SK-N-SH (cell line): ENCODE results near the gene CDC23. TPM values are rescaled to one million over a fixed set of nuclear protein-coding genes. Genes with fewer than 3 reads are reported as not detected.

Source experiments
- CTCF ChIA-PET: fragments of 300-600, 350-600 bp; formaldehyde crosslinking; extraction: SDS; loops from one replicate; lab custom pipeline; 2021; lab: Yijun Ruan, JAX
- POLR2A ChIA-PET: fragments of 350-600 bp; sonication (Branson Sonifier 250); formaldehyde crosslinking; extraction: SDS; loops from one replicate; lab custom pipeline; 2020; ENCODE audit warnings: antibody characterized with exemption, inconsistent platforms; lab: Yijun Ruan, JAX
- DNase-seq: peaks from one replicate; pipeline ENCODE4 v3.0.0; 2012
- H2AFZ ChIP-seq: fragments of 200-600 bp; sonication (generic); 2 replicates; pipeline ENCODE4 v1.8.1; 2016; ENCODE audit warnings: antibody characterized with exemption, mild to moderate bottlenecking, low read depth
- H3F3A ChIP-seq: fragments of 200-600 bp; sonication (generic); replicated peaks from 2 replicates; pipeline ENCODE3; 2016; ENCODE audit warnings: antibody characterized with exemption, mild to moderate bottlenecking; ENCODE audit not compliant: insufficient read depth
- H3K27ac ChIP-seq, 2 experiments: fragments of 200-500 bp in 1 of 2; fragments of 200-600 bp in 1 of 2; sonication (Bioruptor generic) in 1 of 2; sonication (generic), shearing (Covaris generic) in 1 of 2; 2 replicates each; pipeline versions ENCODE4 v1.5.1 to v1.6.1; 2014 to 2016; ENCODE audit warnings: low read depth in 2 of 2, inconsistent platforms in 1 of 2, low read length in 1 of 2, mild to moderate bottlenecking in 1 of 2, mixed read lengths in 1 of 2
- H3K27me3 ChIP-seq: fragments of 200-600 bp; sonication (generic), shearing (Covaris generic); 2 replicates; pipeline ENCODE4 v1.6.1; 2016; ENCODE audit warnings: mixed run types; ENCODE audit not compliant: insufficient read depth
- H3K36me3 ChIP-seq, 2 experiments: fragments of 200-500 bp in 1 of 2; fragments of 200-600 bp in 1 of 2; sonication (Bioruptor generic) in 1 of 2; sonication (generic) in 1 of 2; replicated peaks in 1 of 2; 2 replicates each; pipeline versions ENCODE3 to v1.5.1; 2014 to 2016; ENCODE audit warnings: low read length in 1 of 2, mild to moderate bottlenecking in 1 of 2; ENCODE audit not compliant: insufficient read depth in 2 of 2, control insufficient read depth in 1 of 2
- H3K4me1 ChIP-seq, 2 experiments: fragments of 200-500 bp in 1 of 2; fragments of 200-600 bp in 1 of 2; sonication (Bioruptor generic) in 1 of 2; sonication (generic), shearing (Covaris generic) in 1 of 2; 2 replicates each; pipeline versions ENCODE4 v1.5.1 to v1.6.1; 2014 to 2016; ENCODE audit warnings: low read depth in 1 of 2, low read length in 1 of 2, mixed run types in 1 of 2; ENCODE audit not compliant: insufficient read depth in 2 of 2, control insufficient read depth in 1 of 2
- H3K4me2 ChIP-seq: fragments of 200-600 bp; sonication (generic), shearing (Covaris generic); 2 replicates; pipeline ENCODE4 v1.6.1; 2017; ENCODE audit warnings: mixed run types
- H3K4me3 ChIP-seq, 2 experiments: fragments of 200-500 bp in 1 of 2; fragments of 200-600 bp in 1 of 2; sonication (Bioruptor generic) in 1 of 2; sonication (generic), shearing (Covaris generic) in 1 of 2; 2 replicates each; pipeline versions ENCODE4 v1.5.1 to v1.8.1; 2014 to 2016; ENCODE audit warnings: low read depth in 2 of 2, inconsistent platforms in 1 of 2, low read length in 1 of 2, mild to moderate bottlenecking in 1 of 2, mixed read lengths in 1 of 2, moderate library complexity in 1 of 2
- H3K79me2 ChIP-seq: fragments of 200-600 bp; sonication (generic); 2 replicates; pipeline ENCODE4 v1.8.1; 2017; ENCODE audit warnings: mild to moderate bottlenecking; ENCODE audit not compliant: insufficient read depth
- H3K9ac ChIP-seq: fragments of 200-600 bp; sonication (generic); 2 replicates; pipeline ENCODE4 v1.6.1; 2017; ENCODE audit warnings: mixed run types
- H3K9me2 ChIP-seq: fragments of 200-600 bp; sonication (generic); 2 replicates; pipeline ENCODE4 v1.6.1; 2017; ENCODE audit warnings: mixed run types
- H3K9me3 ChIP-seq: fragments of 200-600 bp; sonication (generic); 2 replicates; pipeline ENCODE4 v1.6.1; 2017; ENCODE audit warnings: mixed run types, mild to moderate bottlenecking, moderate library complexity
- H4K20me1 ChIP-seq: fragments of 200-600 bp; sonication (generic); 2 replicates; pipeline ENCODE4 v1.6.1; 2017; ENCODE audit warnings: mild to moderate bottlenecking, mixed run types; ENCODE audit not compliant: insufficient read depth
- CHD2 ChIP-seq: fragments of 150-350 bp; IDR thresholded peaks from 2 replicates; pipeline ENCODE4 v1.6.1; 2018; ENCODE audit warnings: low read length; ENCODE audit not compliant: partially characterized antibody
- EZH2phosphoT487 ChIP-seq: fragments of 200-600 bp; sonication (generic); IDR thresholded peaks from 2 replicates; pipeline ENCODE4 v1.6.1; 2017; ENCODE audit warnings: low read depth, mixed run types, mild to moderate bottlenecking, antibody characterized with exemption, moderate library complexity, borderline replicate concordance
- GABPA ChIP-seq: IDR thresholded peaks from 2 replicates; pipeline ENCODE4 v1.4.0; 2012; ENCODE audit warnings: low read depth, mild to moderate bottlenecking
- GATA2 ChIP-seq: sonication (generic); formaldehyde crosslinking; IDR thresholded peaks from 2 replicates; pipeline ENCODE4 v1.5.0; 2020; ENCODE audit warnings: mild to moderate bottlenecking, missing genetic modification reagents
- IRF3 ChIP-seq: fragments of 150-350 bp; IDR thresholded peaks from 2 replicates; pipeline ENCODE4 v1.6.1; 2016; ENCODE audit warnings: mild to moderate bottlenecking, low read depth, low read length
- JUND ChIP-seq: IDR thresholded peaks from 2 replicates; pipeline ENCODE4 v1.4.0; 2012
- MAX ChIP-seq: IDR thresholded peaks from 2 replicates; pipeline ENCODE4 v1.4.0; 2012; ENCODE audit warnings: low read depth
- MEF2A ChIP-seq: IDR thresholded peaks from 2 replicates; pipeline ENCODE4 v1.4.0; 2012; ENCODE audit warnings: low read depth, borderline replicate concordance
- MXI1 ChIP-seq: IDR thresholded peaks from 2 replicates; pipeline ENCODE4 v1.6.1; 2012; ENCODE audit warnings: mild to moderate bottlenecking, low read depth, low read length, improper control_type of control experiment
- PBX3 ChIP-seq: IDR thresholded peaks from 2 replicates; pipeline ENCODE4; 2012
- POLR2AphosphoS5 ChIP-seq: IDR thresholded peaks from 2 replicates; pipeline ENCODE4 v1.6.1; 2012; ENCODE audit warnings: low read depth, low read length
- REST ChIP-seq: IDR thresholded peaks from 2 replicates; pipeline ENCODE4 v1.6.1; 2012; ENCODE audit warnings: mild to moderate bottlenecking, low read depth, low read length, moderate library complexity
- RFX5 ChIP-seq: IDR thresholded peaks from 2 replicates; pipeline ENCODE4 v1.6.1; 2012; ENCODE audit warnings: mild to moderate bottlenecking, improper control_type of control experiment, low read length
- SIN3A ChIP-seq: IDR thresholded peaks from 2 replicates; pipeline ENCODE4 v1.6.1; 2012; ENCODE audit warnings: low read depth, mild to moderate bottlenecking, low read length, moderate library complexity, borderline replicate concordance
- SMC3 ChIP-seq: IDR thresholded peaks from 2 replicates; pipeline ENCODE4 v1.6.1; 2012; ENCODE audit warnings: low read depth, low read length, improper control_type of control experiment
- TAF1 ChIP-seq: IDR thresholded peaks from 2 replicates; pipeline ENCODE4 v1.6.1; 2012; ENCODE audit warnings: low read depth, mild to moderate bottlenecking, low read length, moderate library complexity, borderline replicate concordance
- TEAD4 ChIP-seq: IDR thresholded peaks from 2 replicates; pipeline ENCODE4 v1.4.0; 2012; ENCODE audit warnings: mild to moderate bottlenecking, borderline replicate concordance; ENCODE audit not compliant: insufficient read depth
- USF2 ChIP-seq: fragments of 150-350 bp; IDR thresholded peaks from 2 replicates; pipeline ENCODE4 v1.6.1; 2017; ENCODE audit warnings: antibody characterized with exemption, low read length, low read depth, borderline replicate concordance
- YY1 ChIP-seq: IDR thresholded peaks from 2 replicates; pipeline ENCODE4 v1.4.0; 2012; ENCODE audit warnings: low read depth, mild to moderate bottlenecking
- WGBS: methylation state at CpG from one replicate; pipeline ENCODE4 v1.1.6; 2017; ENCODE audit warnings: low lambda C conversion rate; 5-methylcytosine and 5-hydroxymethylcytosine counted together
- polyA plus RNA-seq, 3 experiments: library from polyadenylated mRNA; depleted of rRNA; stranded (reverse); fragments of >200 nt; gene quantifications; 2 replicates each; pipeline ENCODE4 v1.2.3, GENCODE V29; 2012

Gene CDC23
- 20.2 and 31.5 TPM in 2 replicates for polyA plus RNA-seq (2012; rRNA removed)
- 25.2 and 25.9 TPM in 2 replicates for polyA plus RNA-seq (2012; cell fraction: cytosol; rRNA removed)
- 22.5 and 40.4 TPM in 2 replicates for polyA plus RNA-seq (2012; cell fraction: nucleus; rRNA removed)

- 0 out of 2 replicates have a peak, but pooled peaks cover 3% of the 10 kb centered on the region for H4K20me1 ChIP-seq
- H3F3A ChIP-seq: peaks cover 5% of the 10 kb centered on the region
- H3K4me2 ChIP-seq: peak within 1 kb of the TSS; percentile 94
- peak within 1 kb of the TSS; percentile 56 to 64 for H3K27ac ChIP-seq
- H3K9me3 ChIP-seq: no peaks in the 10 kb centered on the region
- H3K4me3 ChIP-seq: peak within 1 kb of the TSS; percentile 79 to 95
- POLR2A ChIA-PET: interaction anchor here (0.7 to 1.0 kb wide), 5 partner anchors 15 to 362 kb away, joined by 3 to 7 read pairs (median 4); partner anchors contain the start of gene KDM3B
- 7% methylated on average over 19 of the region's 32 CpGs for WGBS
- peaks cover 48% of the 10 kb centered on the region for H3K79me2 ChIP-seq
- CTCF ChIA-PET: interaction anchor here (0.8 to 3.7 kb wide), 9 partner anchors 9 to 435 kb away, joined by 3 to 17 read pairs (median 3); partner anchors contain the start of gene KDM3B
- peaks cover 0 to 13% of the 10 kb centered on the region in 2 experiments for H3K36me3 ChIP-seq
- peak within 1 kb of the TSS; percentile 90 for H3K9ac ChIP-seq
- peak within 1 kb of the TSS; percentile 91 for H2AFZ ChIP-seq
- H3K4me1 ChIP-seq: peaks cover 5 to 12% of the 10 kb centered on the region in 2 experiments; a peak in 2 of 4 replicates
- TF ChIP-seq SIN3A: no peak
- no peak for TF ChIP-seq GABPA
- peak; percentile 44; the same call in 1 of the 2 replicates for TF ChIP-seq MAX
- TF ChIP-seq PBX3: peak; percentile 74
- TF ChIP-seq IRF3: peak; percentile 78; the same call in 1 of the 2 replicates
- TF ChIP-seq USF2: no peak
- TF ChIP-seq JUND: no peak
- peak; percentile 88 for TF ChIP-seq CHD2
- TF ChIP-seq EZH2phosphoT487: no peak
- TF ChIP-seq GATA2 (CRISPR knock-in tag): no peak
- peak; percentile 96 for TF ChIP-seq MXI1
- no peak for TF ChIP-seq MEF2A
- TF ChIP-seq RFX5: peak; percentile 87
- peak; percentile 83 for TF ChIP-seq TAF1
- no peak for TF ChIP-seq TEAD4
- peak; percentile 97 for TF ChIP-seq YY1
- peak; percentile 54; the same call in 1 of the 2 replicates for TF ChIP-seq POLR2AphosphoS5
- TF ChIP-seq SMC3: 0 out of 2 replicates have a peak, but pooled peaks have one; percentile 1
- TF ChIP-seq REST: no peak
- H3K9me2 ChIP-seq: no peaks in the 10 kb centered on the region
- DNase-seq: peak; percentile 92
- H3K27me3 ChIP-seq: no peaks in the 10 kb centered on the region
Measured at GRCh38 chr5:138213161-138214029, at the start of gene CDC23. Gene CDC23, minus strand, starts transcription at chr5:138213323. Its CDS starts 11 bp downstream, at chr5:138213312.
